Loucy (cell line): ENCODE measurements around the gene CDX1.

ENCODE experiments used
- H2AFZ ChIP-seq: fragments of 200-600 bp; sonication (generic); 2 replicates; pipeline ENCODE4 v1.6.0; 2016; ENCODE audit warnings: antibody characterized with exemption, mild to moderate bottlenecking, low read length, moderate library complexity
- H3F3A ChIP-seq: fragments of 200-600 bp; 2 replicates; pipeline ENCODE4 v1.6.0; 2016; ENCODE audit warnings: antibody characterized with exemption, low read depth, mild to moderate bottlenecking
- H3K27me3 ChIP-seq: fragments of 200-600 bp; sonication (generic); 2 replicates; pipeline ENCODE4 v1.6.1; 2014; ENCODE audit warnings: low read length, mild to moderate bottlenecking; ENCODE audit not compliant: insufficient read depth, poor library complexity, severe bottlenecking
- H3K36me3 ChIP-seq: fragments of 200-600 bp; sonication (generic); 2 replicates; pipeline ENCODE4 v1.6.1; 2016; ENCODE audit warnings: low read length; ENCODE audit not compliant: insufficient read depth
- H3K4me1 ChIP-seq: fragments of 200-600 bp; sonication (generic); 2 replicates; pipeline ENCODE4 v1.5.1; 2014; ENCODE audit warnings: low read length, mild to moderate bottlenecking; ENCODE audit not compliant: insufficient read depth, poor library complexity, severe bottlenecking
- H3K4me2 ChIP-seq: fragments of 200-600 bp; sonication (generic); 2 replicates; pipeline ENCODE4 v1.6.0; 2014; ENCODE audit warnings: antibody characterized with exemption, low read length, low read depth, mild to moderate bottlenecking; ENCODE audit not compliant: poor library complexity, severe bottlenecking
- H3K4me3 ChIP-seq: fragments of 200-600 bp; sonication (generic); 2 replicates; pipeline ENCODE4 v1.5.1; 2014; ENCODE audit warnings: low read length, mild to moderate bottlenecking, mixed read lengths; ENCODE audit not compliant: poor library complexity, severe bottlenecking
- H3K79me2 ChIP-seq: fragments of 200-600 bp; sonication (generic); 2 replicates; pipeline ENCODE4 v1.6.1; 2014; ENCODE audit warnings: low read length; ENCODE audit not compliant: insufficient read depth
- H3K9ac ChIP-seq: fragments of 200-600 bp; sonication (generic); 2 replicates; pipeline ENCODE4 v1.6.0; 2014; ENCODE audit warnings: mild to moderate bottlenecking, low read depth, low read length, moderate library complexity; ENCODE audit not compliant: poor library complexity, severe bottlenecking
- H3K9me2 ChIP-seq: fragments of 200-600 bp; sonication (generic); replicated peaks from 2 replicates; pipeline ENCODE4 v1.6.1; 2016; ENCODE audit warnings: low read depth, low read length, mixed read lengths
- H3K9me3 ChIP-seq: fragments of 200-600 bp; sonication (generic); 2 replicates; pipeline ENCODE4 v1.6.1; 2014; ENCODE audit warnings: mild to moderate bottlenecking, antibody characterized with exemption, low read length, low read depth; ENCODE audit not compliant: insufficient read depth
- H4K20me1 ChIP-seq: fragments of 200-600 bp; sonication (generic); 2 replicates; pipeline ENCODE4 v1.6.0; 2014; ENCODE audit warnings: antibody characterized with exemption, low read length, mild to moderate bottlenecking; ENCODE audit not compliant: insufficient read depth, poor library complexity, severe bottlenecking
- CTCF ChIP-seq: fragments of 200-600 bp; sonication (generic); conservative IDR thresholded peaks from 2 replicates; pipeline ENCODE4 v1.5.1; 2014; ENCODE audit warnings: mild to moderate bottlenecking, antibody characterized with exemption, low read length
- EZH2phosphoT487 ChIP-seq: fragments of 200-600 bp; IDR thresholded peaks from 2 replicates; pipeline ENCODE4 v1.6.1; 2018; ENCODE audit warnings: antibody characterized with exemption, mild to moderate bottlenecking, moderate library complexity, borderline replicate concordance

CDX1 gene

GRCh38 chr5:150195736-150196485 is 29.3 kb downstream of the CDX1 start:
- H3K4me1 ChIP-seq = no peaks in the 10 kb centered on the region
- H3K36me3 ChIP-seq = no peaks in the 10 kb centered on the region
- H3K79me2 ChIP-seq = no peaks in the 10 kb centered on the region
- no peak overlapping the region for H3K4me2 ChIP-seq
- H2AFZ ChIP-seq = no peak overlapping the region
- no peak overlapping the region for H3K9ac ChIP-seq
- H3K9me3 ChIP-seq = no peaks in the 10 kb centered on the region
- H3F3A ChIP-seq = no peaks in the 10 kb centered on the region
- no peak for TF ChIP-seq EZH2phosphoT487
- no peak for TF ChIP-seq CTCF
- H3K4me3 ChIP-seq = no peak overlapping the region
- no peaks in the 10 kb centered on the region for H3K27me3 ChIP-seq
- H4K20me1 ChIP-seq = no peaks in the 10 kb centered on the region
- H3K9me2 ChIP-seq = no peaks in the 10 kb centered on the region

- Histone ChIP-seq H3K79me2 (no peaks in the 10 kb centered on the region), H4K20me1 (no peaks in the 10 kb centered on the region), H3F3A (no peaks in the 10 kb centered on the region), H3K4me3 (no peak overlapping the region), H3K27me3 (no peaks in the 10 kb centered on the region), H3K36me3 (no peaks in the 10 kb centered on the region), H3K4me1 (no peaks in the 10 kb centered on the region), H3K9ac (no peak overlapping the region), H3K4me2 (no peak overlapping the region), H3K9me2 (no peaks in the 10 kb centered on the region), H3K9me3 (no peaks in the 10 kb centered on the region), H2AFZ (no peak overlapping the region)
- TF ChIP-seq EZH2phosphoT487 = no peak
- no peak for TF ChIP-seq CTCF
Measured at GRCh38 chr5:150196514-150196913, 29.9 kb downstream of the CDX1 start.

GRCh38 chr5:150196986-150197385 is 30.4 kb downstream of the CDX1 start:
- Histone ChIP-seq H3K4me1 (no peaks in the 10 kb centered on the region), H3K9me2 (no peaks in the 10 kb centered on the region), H3F3A (no peaks in the 10 kb centered on the region), H3K36me3 (no peaks in the 10 kb centered on the region), H3K79me2 (no peaks in the 10 kb centered on the region), H3K4me3 (no peak overlapping the region), H4K20me1 (no peaks in the 10 kb centered on the region), H2AFZ (no peak overlapping the region), H3K4me2 (no peak overlapping the region), H3K27me3 (no peaks in the 10 kb centered on the region), H3K9ac (no peak overlapping the region), H3K9me3 (no peaks in the 10 kb centered on the region)
- TF ChIP-seq EZH2phosphoT487 (no peak), CTCF (no peak)
